ENCODE data around the gene KMT2C. TPM values are rescaled to one million over a fixed set of nuclear protein-coding genes. Genes with fewer than 3 reads are reported as not detected.
"Not testable (repeated sequence)": the region's sequence is repeated elsewhere in the genome, so short reads cannot be mapped to it uniquely, and the experiment has no call there.

The KMT2C gene
- total RNA-seq, 1 donor from 2014 or later = 18.0 TPM

- TF ChIP-seq CTCF (conservative IDR thresholded peaks at IDR 0.05; ENCODE audit: low read depth, low read length) = no peak
- DNase-seq (ENCODE audit: low read depth) = peak; percentile 90
- peak overlapping the region; percentile 21 for H3K4me3 ChIP-seq (ENCODE audit: low read depth, low read length)
These were observed 121.8 kb downstream of the KMT2C start for GRCh38 chr7:152313831-152314604.

- DNase-seq (ENCODE audit: low read depth) = no peak
- H3K4me3 ChIP-seq (ENCODE audit: low read depth, low read length) = no peak overlapping the region
- TF ChIP-seq CTCF (conservative IDR thresholded peaks at IDR 0.05; ENCODE audit: low read depth, low read length) = no peak
These were observed 122.6 kb downstream of the KMT2C start for GRCh38 chr7:152313217-152313616.

GRCh38 chr7:152312316-152312715, 123.5 kb downstream of the KMT2C start:
- DNase-seq (ENCODE audit: low read depth) = no peak
- H3K4me3 ChIP-seq (ENCODE audit: low read depth, low read length) = no peak overlapping the region
- no peak for TF ChIP-seq CTCF (conservative IDR thresholded peaks at IDR 0.05; ENCODE audit: low read depth, low read length)

GRCh38 chr7:152307902-152308301, 127.9 kb downstream of the KMT2C start:
- no peak for TF ChIP-seq CTCF (conservative IDR thresholded peaks at IDR 0.05; ENCODE audit: low read depth, low read length)
- no peak for DNase-seq (ENCODE audit: low read depth)
- no peak overlapping the region for H3K4me3 ChIP-seq (ENCODE audit: low read depth, low read length)

- not testable (repeated sequence) for H3K4me3 ChIP-seq (ENCODE audit: low read depth, low read length); DNase-seq (ENCODE audit: low read depth)
These were observed 136.2 kb downstream of the KMT2C start for GRCh38 chr7:152299542-152300143.

GRCh38 chr7:152292897-152293296, 142.9 kb downstream of the KMT2C start:
- no peak for DNase-seq (ENCODE audit: low read depth)
- TF ChIP-seq CTCF (conservative IDR thresholded peaks at IDR 0.05; ENCODE audit: low read depth, low read length) = no peak

GRCh38 chr7:152286972-152287371, 148.8 kb downstream of the KMT2C start:
- not testable (repeated sequence) for DNase-seq (ENCODE audit: low read depth)

More at GRCh38 chr7:152292897-152293296, 142.9 kb downstream of the KMT2C start:
- H3K4me3 ChIP-seq (ENCODE audit: low read depth, low read length) = no peak overlapping the region

GRCh38 chr7:152286219-152286618, 149.6 kb downstream of the KMT2C start:
- not testable (repeated sequence) for DNase-seq (ENCODE audit: low read depth)

More at GRCh38 chr7:152286972-152287371, 148.8 kb downstream of the KMT2C start:
- not testable (repeated sequence) for H3K4me3 ChIP-seq (ENCODE audit: low read depth, low read length)

GRCh38 chr7:152284998-152285397, 150.8 kb downstream of the KMT2C start:
- not testable (repeated sequence) for H3K4me3 ChIP-seq (ENCODE audit: low read depth, low read length); DNase-seq (ENCODE audit: low read depth)

More at GRCh38 chr7:152286219-152286618, 149.6 kb downstream of the KMT2C start:
- H3K4me3 ChIP-seq (ENCODE audit: low read depth, low read length) = not testable (repeated sequence)

- not testable (repeated sequence) for DNase-seq (ENCODE audit: low read depth); H3K4me3 ChIP-seq (ENCODE audit: low read depth, low read length)
These were observed 158.1 kb downstream of the KMT2C start for GRCh38 chr7:152277687-152278086.

GRCh38 chr7:152270427-152270826, 165.4 kb downstream of the KMT2C start:
- DNase-seq (ENCODE audit: low read depth); H3K4me3 ChIP-seq (ENCODE audit: low read depth, low read length): not testable (repeated sequence)

- DNase-seq (ENCODE audit: low read depth); H3K4me3 ChIP-seq (ENCODE audit: low read depth, low read length): not testable (repeated sequence)
These were observed 168.9 kb downstream of the KMT2C start for GRCh38 chr7:152266859-152267258.

- not testable (repeated sequence) for H3K4me3 ChIP-seq (ENCODE audit: low read depth, low read length); DNase-seq (ENCODE audit: low read depth)
These were observed 170.9 kb downstream of the KMT2C start for GRCh38 chr7:152264915-152265314.
